ENCODE results near the gene ORMDL2. TPM values are rescaled to one million over a fixed set of nuclear protein-coding genes. Genes with fewer than 3 reads are reported as not detected.

Gene ORMDL2
- total RNA-seq, 5 donors from 2014 or later (not counting 1 experiment from before 2014, with no cell fraction given), result 19.0 to 46.8 (median 41.6) TPM

- Mint-ChIP-seq H3K36me3 (no peaks in the 10 kb centered on the region), H3K4me3 (no peak overlapping the region), H3K4me1 (peaks cover 0 to 5% (median 4%) of the 10 kb centered on the region in 3 donors), H3K9me3 (no peaks in the 10 kb centered on the region), H3K27ac (no peak overlapping the region), H3K27me3 (peaks cover 0 to 8% of the 10 kb centered on the region in 2 donors)
- ChIA-PET CTCF (interaction anchor here (0.5 to 0.6 kb wide), 2 partner anchors 16 to 200 kb away, joined by 3 read pairs; partner anchors contain the start of gene DNAJC14 (in 1 of the 2)), POLR2A (interaction anchor here in 1 of 2 donors (0.6 kb wide), 1 partner anchor 89 kb away, joined by 4 read pairs; no protein-coding TSS in a partner anchor)
- ATAC-seq (replicated peaks in 1 of 4) (no peak), DNase-seq (no peak)
- no peaks in the 10 kb centered on the region for H3K27me3 ChIP-seq (replicated peaks in 1 of 2; ENCODE audit: control insufficient read depth in 2 of 2, extremely low read depth in 1 of 2, insufficient read depth in 2 of 2, low read length in 1 of 2)
- 100% methylated on average over 1 of the region's 5 CpGs for WGBS (ENCODE audit: insufficient coverage)
- no peak overlapping the region for H3K27ac ChIP-seq (ENCODE audit: low read length)
- H3K9me3 ChIP-seq, result no peaks in the 10 kb centered on the region
- no peaks in the 10 kb centered on the region for H3K4me1 ChIP-seq (ENCODE audit: control insufficient read depth in 1 of 2, extremely low read depth in 1 of 2, insufficient read depth in 2 of 2, low read length in 2 of 2)
- no peak overlapping the region for H3K4me3 ChIP-seq (ENCODE audit: control insufficient read depth in 1 of 2, extremely low read depth in 1 of 2, low read length in 1 of 2)
- no peaks in the 10 kb centered on the region for H3K36me3 ChIP-seq (ENCODE audit: control insufficient read depth in 2 of 2, extremely low read depth in 1 of 2, insufficient read depth in 1 of 2, low read length in 1 of 2)
Measured at GRCh38 chr12:55845361-55845760, 27.5 kb downstream of the ORMDL2 start.

DNA sequence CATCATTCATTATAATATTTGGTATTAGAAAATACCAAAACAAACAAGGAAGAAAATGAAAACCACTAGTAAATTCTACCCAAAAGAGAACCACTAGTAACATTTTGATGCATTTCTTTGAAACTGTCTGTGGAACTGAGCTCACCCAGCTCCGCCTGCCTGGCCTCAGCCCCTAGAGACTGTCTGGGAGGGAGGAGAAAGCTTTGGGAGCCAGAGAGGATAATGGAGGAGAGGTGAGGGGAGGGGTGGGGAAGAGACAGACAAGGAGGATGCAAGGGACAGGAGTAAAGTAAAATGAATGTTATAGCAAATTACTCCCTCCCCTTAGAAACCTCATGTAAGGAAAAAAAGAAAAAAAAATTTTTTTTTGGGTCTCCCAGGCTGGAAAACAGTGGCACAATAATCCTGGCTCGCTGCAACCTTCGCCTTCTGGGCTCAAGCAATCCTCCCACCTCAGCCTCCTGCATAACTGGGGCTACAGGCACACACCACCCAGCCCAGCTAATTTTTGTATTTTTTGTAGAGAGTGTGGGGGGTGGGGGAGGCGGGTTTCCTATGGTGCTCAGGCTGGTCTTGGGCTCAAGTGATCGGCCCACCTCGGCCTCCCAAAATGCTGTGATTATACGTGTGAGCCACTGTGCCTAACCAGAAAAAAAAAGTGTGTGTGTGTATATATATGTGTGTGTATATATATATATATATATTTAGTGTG is 28.1 kb downstream of the ORMDL2 start:
- Mint-ChIP-seq H3K4me1 (peaks cover 0 to 5% (median 4%) of the 10 kb centered on the region in 3 donors), H3K27me3 (peaks cover 0 to 12% of the 10 kb centered on the region in 2 donors), H3K4me3 (no peak overlapping the region), H3K36me3 (no peaks in the 10 kb centered on the region), H3K27ac (no peak overlapping the region), H3K9me3 (no peaks in the 10 kb centered on the region)
- ChIA-PET POLR2A (interaction anchor here in 1 of 2 donors (0.6 kb wide), 1 partner anchor 88 kb away, joined by 4 read pairs; no protein-coding TSS in a partner anchor), CTCF (interaction anchor here in 1 of 2 donors (0.6 kb wide), 1 partner anchor 16 kb away, joined by 3 read pairs; the partner anchor contains the start of gene DNAJC14)
- DNase-seq, result no peak
- Histone ChIP-seq H3K36me3 (ENCODE audit: control insufficient read depth in 2 of 2, extremely low read depth in 1 of 2, insufficient read depth in 1 of 2, low read length in 1 of 2) (no peaks in the 10 kb centered on the region), H3K4me3 (ENCODE audit: control insufficient read depth in 1 of 2, extremely low read depth in 1 of 2, low read length in 1 of 2) (no peak overlapping the region), H3K4me1 (ENCODE audit: control insufficient read depth in 1 of 2, extremely low read depth in 1 of 2, insufficient read depth in 2 of 2, low read length in 2 of 2) (no peaks in the 10 kb centered on the region), H3K9me3 (no peaks in the 10 kb centered on the region), H3K27me3 (replicated peaks in 1 of 2; ENCODE audit: control insufficient read depth in 2 of 2, extremely low read depth in 1 of 2, insufficient read depth in 2 of 2, low read length in 1 of 2) (no peaks in the 10 kb centered on the region), H3K27ac (ENCODE audit: low read length) (no peak overlapping the region)
- ATAC-seq (replicated peaks in 1 of 4), result no peak
- no CpG with 5 or more reads among the region's 7 CpGs for WGBS (ENCODE audit: insufficient coverage)

DNA sequence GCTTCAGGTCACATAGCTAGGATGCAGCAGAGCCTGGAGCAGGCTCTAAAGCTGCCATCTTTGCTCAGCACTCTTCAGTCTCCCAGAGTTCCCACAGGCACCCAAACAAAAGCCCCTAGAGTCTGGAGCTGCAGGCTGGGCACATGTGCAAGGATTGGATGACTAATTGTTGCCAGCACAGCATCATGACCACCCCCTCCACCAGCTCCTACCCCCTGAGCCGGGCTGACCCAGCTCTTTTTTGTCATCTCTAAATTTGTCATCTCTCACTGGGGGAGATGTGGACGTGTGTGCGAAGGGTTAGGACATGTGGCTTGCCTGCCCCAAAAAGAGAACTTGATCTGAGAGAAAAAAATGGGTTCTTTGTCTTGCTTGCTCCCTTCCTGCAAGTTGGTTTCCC is 29.2 kb downstream of the ORMDL2 start:
- Mint-ChIP-seq H3K9me3 (no peaks in the 10 kb centered on the region), H3K4me3 (no peak overlapping the region), H3K27ac (no peak overlapping the region), H3K36me3 (no peaks in the 10 kb centered on the region), H3K27me3 (peaks cover 0 to 17% of the 10 kb centered on the region in 2 donors), H3K4me1 (no peaks in the 10 kb centered on the region)
- H3K36me3 ChIP-seq (ENCODE audit: control insufficient read depth in 2 of 2, extremely low read depth in 1 of 2, insufficient read depth in 1 of 2, low read length in 1 of 2), result no peaks in the 10 kb centered on the region
- no peak for ATAC-seq (replicated peaks in 1 of 4)
- WGBS (ENCODE audit: insufficient coverage), result no CpG with 5 or more reads among the region's 3 CpGs
- ChIA-PET CTCF (no interaction called here), POLR2A (no interaction called here)
- DNase-seq, result no peak
- H3K27me3 ChIP-seq (replicated peaks in 1 of 2; ENCODE audit: control insufficient read depth in 2 of 2, extremely low read depth in 1 of 2, insufficient read depth in 2 of 2, low read length in 1 of 2), result no peaks in the 10 kb centered on the region
- no peaks in the 10 kb centered on the region for H3K4me1 ChIP-seq (ENCODE audit: control insufficient read depth in 1 of 2, extremely low read depth in 1 of 2, insufficient read depth in 2 of 2, low read length in 2 of 2)
- no peak overlapping the region for H3K4me3 ChIP-seq (ENCODE audit: control insufficient read depth in 1 of 2, extremely low read depth in 1 of 2, low read length in 1 of 2)
- H3K27ac ChIP-seq (ENCODE audit: low read length), result no peak overlapping the region
- H3K9me3 ChIP-seq, result no peaks in the 10 kb centered on the region

- no peak overlapping the region for H3K4me3 ChIP-seq (ENCODE audit: control insufficient read depth in 1 of 2, extremely low read depth in 1 of 2, low read length in 1 of 2)
- DNase-seq (peak in 1 of 35 experiments; percentile 12), ATAC-seq (replicated peaks in 1 of 4) (no peak)
- Mint-ChIP-seq H3K36me3 (no peaks in the 10 kb centered on the region), H3K27me3 (peaks cover 0 to 24% of the 10 kb centered on the region in 2 donors), H3K4me1 (no peaks in the 10 kb centered on the region), H3K4me3 (no peak overlapping the region), H3K27ac (no peak overlapping the region), H3K9me3 (no peaks in the 10 kb centered on the region)
- H3K27me3 ChIP-seq (replicated peaks in 1 of 2; ENCODE audit: control insufficient read depth in 2 of 2, extremely low read depth in 1 of 2, insufficient read depth in 2 of 2, low read length in 1 of 2), result no peaks in the 10 kb centered on the region
- WGBS (ENCODE audit: insufficient coverage), result no CpG with 5 or more reads among the region's 6 CpGs
- H3K4me1 ChIP-seq (ENCODE audit: control insufficient read depth in 1 of 2, extremely low read depth in 1 of 2, insufficient read depth in 2 of 2, low read length in 2 of 2), result no peaks in the 10 kb centered on the region
- no peaks in the 10 kb centered on the region for H3K9me3 ChIP-seq
- ChIA-PET CTCF (interaction anchor here in 1 of 2 donors (0.6 kb wide), 1 partner anchor 14 kb away, joined by 5 read pairs; no protein-coding TSS in a partner anchor), POLR2A (no interaction called here)
- H3K36me3 ChIP-seq (ENCODE audit: control insufficient read depth in 2 of 2, extremely low read depth in 1 of 2, insufficient read depth in 1 of 2, low read length in 1 of 2), result no peaks in the 10 kb centered on the region
- no peak overlapping the region for H3K27ac ChIP-seq (ENCODE audit: low read length)
Measured at GRCh38 chr12:55847603-55848291, 29.9 kb downstream of the ORMDL2 start.

- CTCF ChIA-PET, result no interaction called here
- Histone ChIP-seq H3K9me3 (no peaks in the 10 kb centered on the region), H3K36me3 (ENCODE audit: control insufficient read depth in 2 of 2, extremely low read depth in 1 of 2, insufficient read depth in 1 of 2, low read length in 1 of 2) (no peaks in the 10 kb centered on the region), H3K27me3 (replicated peaks in 1 of 2; ENCODE audit: control insufficient read depth in 2 of 2, extremely low read depth in 1 of 2, insufficient read depth in 2 of 2, low read length in 1 of 2) (no peaks in the 10 kb centered on the region), H3K4me3 (ENCODE audit: control insufficient read depth in 1 of 2, extremely low read depth in 1 of 2, low read length in 1 of 2) (no peak overlapping the region), H3K27ac (ENCODE audit: low read length) (no peak overlapping the region), H3K4me1 (ENCODE audit: control insufficient read depth in 1 of 2, extremely low read depth in 1 of 2, insufficient read depth in 2 of 2, low read length in 2 of 2) (no peaks in the 10 kb centered on the region)
- WGBS (ENCODE audit: insufficient coverage), result 80% methylated on average over 2 of the region's 7 CpGs
- POLR2A ChIA-PET, result interaction anchor here in 1 of 2 donors (0.9 kb wide), 1 partner anchor 38 kb away, joined by 3 read pairs; no protein-coding TSS in a partner anchor
- Mint-ChIP-seq H3K27me3 (peaks cover 0 to 25% of the 10 kb centered on the region in 2 donors), H3K4me3 (no peak overlapping the region), H3K36me3 (no peaks in the 10 kb centered on the region), H3K27ac (no peak overlapping the region), H3K4me1 (no peaks in the 10 kb centered on the region), H3K9me3 (no peaks in the 10 kb centered on the region)
- DNase-seq (no peak), ATAC-seq (replicated peaks in 1 of 4) (no peak)
Measured at GRCh38 chr12:55849616-55850343, 31.9 kb downstream of the ORMDL2 start.

- ChIA-PET POLR2A (interaction anchor here in 1 of 2 donors (0.6 to 0.9 kb wide), 2 partner anchors 38 to 148 kb away, joined by 3 read pairs; no protein-coding TSS in a partner anchor), CTCF (no interaction called here)
- Mint-ChIP-seq H3K4me1 (no peaks in the 10 kb centered on the region), H3K36me3 (no peaks in the 10 kb centered on the region), H3K4me3 (no peak overlapping the region), H3K27ac (no peak overlapping the region), H3K9me3 (no peaks in the 10 kb centered on the region), H3K27me3 (peaks cover 0 to 25% of the 10 kb centered on the region in 2 donors)
- Histone ChIP-seq H3K4me1 (ENCODE audit: control insufficient read depth in 1 of 2, extremely low read depth in 1 of 2, insufficient read depth in 2 of 2, low read length in 2 of 2) (no peaks in the 10 kb centered on the region), H3K36me3 (ENCODE audit: control insufficient read depth in 2 of 2, extremely low read depth in 1 of 2, insufficient read depth in 1 of 2, low read length in 1 of 2) (no peaks in the 10 kb centered on the region), H3K27me3 (replicated peaks in 1 of 2; ENCODE audit: control insufficient read depth in 2 of 2, extremely low read depth in 1 of 2, insufficient read depth in 2 of 2, low read length in 1 of 2) (no peaks in the 10 kb centered on the region), H3K4me3 (ENCODE audit: control insufficient read depth in 1 of 2, extremely low read depth in 1 of 2, low read length in 1 of 2) (no peak overlapping the region), H3K9me3 (no peaks in the 10 kb centered on the region), H3K27ac (ENCODE audit: low read length) (no peak overlapping the region)
- DNase-seq (no peak), ATAC-seq (replicated peaks in 1 of 4) (no peak)
- no CpG with 5 or more reads among the region's 1 CpG for WGBS (ENCODE audit: insufficient coverage)
Measured at GRCh38 chr12:55850401-55850800, 32.6 kb downstream of the ORMDL2 start.
